GM12892 (cell line): ENCODE measurements around the gene USP5.

Experiments
- POLR2A ChIP-seq: IDR thresholded peaks from 2 replicates; pipeline ENCODE4 v1.6.1; 2011; ENCODE audit warnings: low read depth, low read length, control low read depth
- POLR2AphosphoS5 ChIP-seq: IDR thresholded peaks from 2 replicates; pipeline ENCODE4 v1.6.1; 2011; ENCODE audit warnings: low read depth, low read length, control low read depth
- TAF1 ChIP-seq: IDR thresholded peaks from 2 replicates; pipeline ENCODE4 v1.6.1; 2011; ENCODE audit warnings: low read depth, mild to moderate bottlenecking, control low read depth, low read length, borderline replicate concordance

DNA sequence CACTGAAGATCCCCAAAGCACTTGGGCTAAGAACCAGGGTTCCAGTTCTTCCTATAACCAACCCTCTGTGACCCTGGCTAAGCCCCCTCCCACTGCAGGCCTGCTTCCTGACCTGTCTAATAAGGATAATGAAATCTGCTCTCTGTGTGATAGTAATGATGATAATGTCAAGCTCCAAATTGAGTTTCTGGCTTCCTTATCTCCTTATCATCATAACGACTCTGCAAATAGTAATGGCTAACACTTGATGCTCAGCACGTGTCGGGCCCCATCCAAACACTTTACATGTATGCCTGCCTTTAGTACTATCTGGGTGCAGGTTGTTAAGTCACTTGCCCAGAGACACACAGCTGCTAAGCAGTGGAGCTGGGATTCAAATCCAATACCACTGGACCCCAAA, 35.4 kb upstream of the USP5 start:
- no peak for TF ChIP-seq POLR2A
- TF ChIP-seq POLR2AphosphoS5 = no peak
- no peak for TF ChIP-seq TAF1
